NCI-H2196 treated with DMSO at 0.1 percent for 48 hours (cell line): Measurements from ENCODE around the gene VASN.

Experiments used
- DNase-seq: peaks from one replicate; lab custom pipeline; 2025; ENCODE audit not compliant: unreplicated experiment; lab: John Stamatoyannopoulos, UW

The VASN gene

DNA sequence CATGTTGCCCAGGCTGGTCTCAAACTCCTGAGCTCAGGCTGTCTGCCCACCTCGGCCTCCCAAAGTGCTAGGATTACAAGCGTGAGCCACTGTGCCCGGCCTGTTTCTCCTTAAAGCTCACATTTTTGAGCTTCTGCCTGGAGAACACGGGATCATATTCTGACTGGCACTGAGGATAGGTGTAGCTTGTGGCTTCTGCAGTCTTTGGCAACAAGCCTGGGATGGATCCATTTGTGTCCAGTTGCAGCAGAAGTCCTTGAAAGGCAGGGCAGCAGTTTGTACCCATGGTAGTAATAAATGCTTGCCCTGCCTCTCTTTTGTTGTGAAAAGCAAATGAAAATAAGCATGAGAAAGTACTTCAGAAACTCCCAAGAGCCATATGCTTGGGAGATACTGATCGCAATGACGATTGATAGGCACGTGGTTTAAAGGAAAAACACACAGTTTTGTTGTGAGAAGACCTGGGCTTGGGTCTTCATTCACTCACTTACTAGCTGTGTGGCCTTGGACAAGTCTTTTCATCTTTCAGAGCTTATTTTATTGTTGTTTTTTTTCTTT lies 47.8 kb downstream of the VASN start:
- DNase-seq = no peak

- no peak for DNase-seq
Observed at GRCh38 chr16:4420505-4421105, 49.0 kb downstream of the VASN start.

DNA sequence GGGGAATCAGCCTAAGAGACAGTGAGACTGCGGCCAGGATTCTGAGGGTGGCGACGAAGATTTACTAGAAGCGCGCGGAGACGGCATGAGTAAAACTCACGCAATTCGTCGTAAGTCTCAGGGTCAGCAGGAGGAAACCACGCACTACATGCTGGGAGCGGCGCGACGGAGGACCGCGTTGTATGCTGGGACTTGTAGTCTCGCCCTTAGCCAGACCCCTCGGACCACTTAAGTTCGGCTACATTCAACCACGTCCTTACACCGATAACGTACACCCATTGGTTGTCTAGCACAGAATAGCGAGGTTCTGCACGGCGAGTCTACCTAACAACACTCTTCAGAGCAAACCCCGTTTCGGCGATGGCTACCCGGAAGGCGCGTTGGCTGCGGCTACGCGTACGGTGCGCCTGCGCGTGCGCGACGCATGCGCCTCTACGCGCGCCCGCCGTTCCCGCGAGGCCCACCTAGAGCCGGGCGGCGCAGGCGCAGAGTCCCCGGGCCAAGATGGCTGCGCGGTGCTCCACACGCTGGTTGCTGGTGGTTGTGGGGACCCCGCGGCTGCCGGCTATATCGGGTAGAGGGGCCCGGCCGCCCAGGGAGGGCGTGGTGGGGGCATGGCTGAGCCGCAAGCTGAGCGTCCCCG lies 53.9 kb downstream of the VASN start, which contains the start of gene DNAJA3:
Gene DNAJA3, plus strand, starts transcription at position 491 of the 643 bp plus-strand sequence. Its CDS starts 14 bp downstream, at position 505.
- DNase-seq = peak; percentile 96

DNA sequence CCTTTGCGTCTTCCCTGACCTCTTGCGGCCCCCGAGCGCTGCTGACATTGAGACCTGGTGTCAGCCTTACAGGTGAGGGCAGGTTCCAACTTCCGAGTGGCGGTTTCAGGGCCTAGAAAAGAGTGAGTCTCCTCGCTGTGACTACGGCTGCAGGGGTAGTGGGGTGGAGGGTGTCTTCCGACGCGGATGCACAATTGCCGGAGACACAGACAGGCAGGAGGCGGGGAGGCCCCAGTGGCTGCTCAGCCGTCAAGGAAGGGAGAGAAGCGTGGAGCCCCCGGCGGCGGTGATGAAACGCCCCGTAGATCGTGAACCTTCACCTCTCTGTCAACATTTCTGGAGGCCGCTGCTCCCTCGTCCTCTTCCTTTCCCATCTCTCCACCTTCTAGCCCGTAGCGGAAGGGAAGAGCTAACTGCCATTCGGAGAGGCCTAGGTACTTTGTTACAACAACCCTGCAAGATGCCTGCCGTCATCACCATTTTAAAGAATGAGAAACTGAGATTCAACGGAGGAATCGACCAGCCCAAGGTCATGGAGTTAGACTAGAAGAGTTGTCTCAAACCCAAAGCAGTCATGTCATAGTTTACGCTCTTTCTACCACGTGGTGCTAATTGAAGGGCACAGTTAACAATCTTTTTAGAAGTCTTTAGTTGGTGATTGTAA lies 54.5 kb downstream of the VASN start:
- DNase-seq = no peak

DNA sequence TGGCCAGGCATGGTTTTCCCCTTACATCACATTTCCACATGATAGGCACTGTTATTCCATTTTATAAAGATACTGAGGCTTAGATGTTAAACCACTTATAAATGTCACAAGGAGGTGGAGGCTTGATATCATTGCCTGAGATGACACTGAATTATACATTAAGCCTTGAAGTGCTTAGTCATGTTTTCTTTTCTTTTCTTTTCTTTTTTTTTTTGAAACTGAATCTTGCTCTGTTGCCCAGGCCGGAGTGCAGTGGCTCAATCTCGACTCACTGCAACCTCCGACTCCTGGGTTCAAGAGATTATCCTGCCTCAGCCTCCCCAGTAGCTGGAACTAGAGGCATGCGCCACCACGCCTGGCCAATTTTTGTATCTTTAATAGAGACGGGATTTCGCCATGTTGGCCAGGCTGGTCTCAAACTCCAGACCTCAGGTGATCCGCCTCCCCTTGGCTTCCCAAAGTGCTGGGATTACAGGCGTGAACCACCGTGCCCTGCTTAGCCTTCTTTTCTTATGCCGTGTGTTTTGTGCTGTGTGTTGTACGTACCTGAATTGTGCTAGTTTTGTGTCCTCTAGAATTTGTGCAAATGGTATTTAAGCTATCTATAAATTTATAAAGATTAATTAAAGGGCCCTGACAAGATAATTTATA lies 55.2 kb downstream of the VASN start:
- no peak for DNase-seq

DNA sequence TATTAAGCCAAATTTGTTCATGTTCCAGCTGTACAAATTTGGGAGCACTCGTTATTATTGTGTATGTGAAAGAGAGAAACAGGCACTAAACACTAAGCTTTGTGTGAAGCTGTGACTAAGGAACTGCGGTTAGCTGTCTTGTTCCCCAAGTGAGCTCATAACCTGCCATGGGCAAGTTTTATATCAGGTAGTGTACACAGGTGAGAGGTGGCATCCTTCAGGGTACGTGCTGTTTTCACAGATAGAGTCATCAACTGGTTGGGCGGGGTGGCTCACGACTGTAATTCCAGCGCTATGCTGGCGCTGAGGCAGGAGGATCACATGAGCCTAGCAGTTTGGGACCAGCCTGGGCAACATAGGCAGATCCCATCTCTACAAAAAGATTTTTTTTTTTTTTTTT lies 56.9 kb downstream of the VASN start:
- DNase-seq = no peak

DNA sequence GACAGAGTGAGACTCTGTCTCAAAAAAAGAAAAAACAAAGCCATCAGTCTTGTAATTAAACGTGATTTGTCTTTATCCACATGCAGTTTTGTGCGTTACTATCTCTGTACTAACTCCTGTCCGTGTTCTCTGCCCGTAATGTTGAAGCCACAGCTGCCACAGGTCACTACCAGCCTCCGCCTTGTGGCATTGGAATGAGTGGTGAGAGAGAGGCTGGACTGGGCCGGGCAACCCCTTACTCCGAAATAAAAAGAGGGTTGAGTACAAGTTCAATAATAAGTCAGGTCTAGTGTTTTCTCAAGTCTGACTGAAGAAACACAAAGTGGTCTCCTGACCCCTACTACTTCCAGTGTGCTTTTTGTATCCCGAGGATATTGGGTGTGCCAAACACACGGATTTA lies 59.4 kb downstream of the VASN start:
- DNase-seq = no peak
